Muscle of back (tissue), 11 donors: ENCODE measurements around the gene MTX1. TPM values are rescaled to one million over a fixed set of nuclear protein-coding genes. Genes with fewer than 3 reads are reported as not detected.

Source experiments
- DNase-seq, 3 donors: peaks; one replicate each; pipeline versions ENCODE4 v3.0.0 to v3.0.0-alpha.2; 2013
- polyA plus RNA-seq, 10 donors: library from polyadenylated mRNA; unstranded; fragments of 120-200 nt; gene quantifications; one replicate each; pipeline ENCODE4 v1.2.1, GENCODE V29; 2013; ENCODE audit not compliant: insufficient read length in 10 of 10

The MTX1 gene
- polyA plus RNA-seq, 10 donors = 16.3 to 26.1 (median 21.6) TPM

GRCh38 chr1:155256058-155256852 is 47.8 kb downstream of the MTX1 start:
- DNase-seq = no peak

GRCh38 chr1:155260276-155260675 is 51.8 kb downstream of the MTX1 start:
- DNase-seq = no peak

GRCh38 chr1:155261493-155261851 is 53.0 kb downstream of the MTX1 start:
- DNase-seq = no peak

- DNase-seq = peak; percentile 96 to 98 (median 98)
These were observed 53.6 kb downstream of the MTX1 start, which contains the start of gene SCAMP3 for GRCh38 chr1:155261852-155262673. SCAMP3 (minus strand) TSS chr1:155262360; CDS start chr1:155262151, 209 bp downstream.

- DNase-seq = no peak
These were observed 54.6 kb downstream of the MTX1 start for GRCh38 chr1:155263067-155263466.

Other genes with a start within 250 kb of the MTX1 start
- 10 to 100 TPM; 25.6 to 33.5 (median 26.9) TPM for gene PYGO2, start 246.9 kb upstream of the MTX1 start, polyA plus RNA-seq
- gene SHC1, start 237.9 kb upstream of the MTX1 start, polyA plus RNA-seq = 100 to 1,000 TPM in 1 of 10 donors, 10 to 100 TPM in 9; 76.6 to 116 (median 85.6) TPM
- gene CKS1B, start 234.0 kb upstream of the MTX1 start, polyA plus RNA-seq = 10 to 100 TPM; 45.8 to 80.8 (median 62.6) TPM
- gene FLAD1, start 225.4 kb upstream of the MTX1 start, polyA plus RNA-seq = 10 to 100 TPM; 15.3 to 21.0 (median 19.5) TPM
- under 1 TPM in 3 of 10 donors, not detected in 7; 0.30 to 0.71 (median 0.48) TPM for gene LENEP, start 215.1 kb upstream of the MTX1 start, polyA plus RNA-seq
- 10 to 100 TPM in 2 of 10 donors, 1 to 10 TPM in 8; 6.2 to 13.1 (median 8.4) TPM for gene ZBTB7B, start 205.9 kb upstream of the MTX1 start, polyA plus RNA-seq
- 1 to 10 TPM in 3 of 10 donors, under 1 TPM in 7; 0.40 to 1.9 (median 0.85) TPM for gene DCST2, start 174.9 kb upstream of the MTX1 start, polyA plus RNA-seq
- under 1 TPM; 0.09 to 0.58 (median 0.17) TPM for gene DCST1, start 174.9 kb upstream of the MTX1 start, polyA plus RNA-seq
- gene ADAM15, start 157.4 kb upstream of the MTX1 start, polyA plus RNA-seq = 10 to 100 TPM; 50.0 to 81.4 (median 59.9) TPM
- gene EFNA4, start 145.0 kb upstream of the MTX1 start, polyA plus RNA-seq = 10 to 100 TPM in 1 of 10 donors, 1 to 10 TPM in 9; 5.1 to 10.2 (median 7.0) TPM
- 1 to 10 TPM; 2.1 to 5.3 (median 2.3) TPM for gene EFNA3, start 129.9 kb upstream of the MTX1 start, polyA plus RNA-seq
- 10 to 100 TPM; 19.4 to 31.5 (median 22.8) TPM for gene EFNA1, start 80.8 kb upstream of the MTX1 start, polyA plus RNA-seq
- 10 to 100 TPM; 18.1 to 21.6 (median 21.1) TPM for gene SLC50A1, start 72.8 kb upstream of the MTX1 start, polyA plus RNA-seq
- gene DPM3, start 68.2 kb upstream of the MTX1 start, polyA plus RNA-seq = 10 to 100 TPM; 11.9 to 28.7 (median 18.8) TPM
- gene KRTCAP2, start 35.4 kb upstream of the MTX1 start, polyA plus RNA-seq = 100 to 1,000 TPM in 2 of 10 donors, 10 to 100 TPM in 8; 77.1 to 103 (median 93.4) TPM
- gene TRIM46, start 34.8 kb upstream of the MTX1 start, polyA plus RNA-seq = under 1 TPM; 0.21 to 0.83 (median 0.52) TPM
- gene THBS3, start 798 bp upstream of the MTX1 start, polyA plus RNA-seq = 10 to 100 TPM; 48.6 to 97.0 (median 68.0) TPM
- gene ENTREP3, start 46.8 kb downstream of the MTX1 start, polyA plus RNA-seq = 10 to 100 TPM; 11.7 to 18.1 (median 15.3) TPM
- 10 to 100 TPM; 39.1 to 50.0 (median 40.8) TPM for gene SCAMP3, start 53.7 kb downstream of the MTX1 start, polyA plus RNA-seq
- 10 to 100 TPM; 34.2 to 54.5 (median 41.4) TPM for gene CLK2, start 64.8 kb downstream of the MTX1 start, polyA plus RNA-seq
- gene HCN3, start 68.8 kb downstream of the MTX1 start, polyA plus RNA-seq = 1 to 10 TPM; 3.0 to 8.1 (median 4.2) TPM
- under 1 TPM in 7 of 10 donors, not detected in 3; 0.08 to 0.36 (median 0.13) TPM for gene PKLR, start 92.7 kb downstream of the MTX1 start, polyA plus RNA-seq
- 100 to 1,000 TPM in 8 of 10 donors, 10 to 100 TPM in 2; 88.5 to 139 (median 110) TPM for gene FDPS, start 100.2 kb downstream of the MTX1 start, polyA plus RNA-seq
- gene RUSC1, start 112.2 kb downstream of the MTX1 start, polyA plus RNA-seq = 10 to 100 TPM; 20.5 to 30.4 (median 26.7) TPM